HFFc6 (cell line): ENCODE measurements around the gene DGKK. TPM values are rescaled to one million over a fixed set of nuclear protein-coding genes. Genes with fewer than 3 reads are reported as not detected.
"Not testable (repeated sequence)": the region's sequence is repeated elsewhere in the genome, so short reads cannot be mapped to it uniquely, and the experiment has no call there.

ENCODE experiments used
- DNase-seq: peaks from one replicate; pipeline ENCODE4 v3.0.0-alpha.2; 2018
- H3K27ac Mint-ChIP-seq: 2 replicates; pipeline ENCODE4 v1.8.0; 2020; ENCODE audit warnings: mild to moderate bottlenecking, mixed read lengths
- H3K27me3 Mint-ChIP-seq: 2 replicates; pipeline ENCODE4 v1.8.0; 2021; ENCODE audit warnings: mild to moderate bottlenecking, moderate library complexity, mixed read lengths; ENCODE audit not compliant: insufficient read depth
- H3K36me3 Mint-ChIP-seq: 2 replicates; pipeline ENCODE4 v1.8.0; 2021; ENCODE audit warnings: low read depth, mixed read lengths
- H3K4me1 Mint-ChIP-seq: 2 replicates; pipeline ENCODE4 v1.8.0; 2020; ENCODE audit warnings: low read depth, mixed read lengths
- H3K4me3 Mint-ChIP-seq: 2 replicates; pipeline ENCODE4 v1.8.0; 2020; ENCODE audit warnings: mild to moderate bottlenecking, moderate library complexity, mixed read lengths
- H3K9me3 Mint-ChIP-seq: 2 replicates; pipeline ENCODE4 v1.8.0; 2020; ENCODE audit warnings: mild to moderate bottlenecking, mixed read lengths
- CTCF ChIP-seq: fragments of 200-600 bp; sonication (generic); IDR thresholded peaks from 2 replicates; pipeline ENCODE4 v1.5.0; 2021; ENCODE audit warnings: antibody characterized with exemption, mild to moderate bottlenecking
- total RNA-seq, 6 experiments: library from RNA; stranded (reverse); fragmentation: NEBNext Ultra II Directional; extraction: Animal tissue kit (Norgen Biotek cat#: 25700); gene quantifications; 2 replicates in 1 of 6; 3 replicates in 5 of 6; pipeline ENCODE4 v1.2.3, GENCODE V29; 2021

DGKK gene
- total RNA-seq, 6 experiments from 2014 or later = not detected

- Mint-ChIP-seq H3K27me3 (no peaks in the 10 kb centered on the region), H3K4me1 (no peaks in the 10 kb centered on the region), H3K4me3 (no peak overlapping the region), H3K36me3 (no peaks in the 10 kb centered on the region), H3K27ac (no peak overlapping the region), H3K9me3 (peaks cover 1% of the 10 kb centered on the region; the same call in 1 of the 2 replicates)
- no peak for TF ChIP-seq CTCF
- DNase-seq = no peak
These were observed 126.7 kb downstream of the DGKK start for GRCh38 chrX:50343917-50344316.

GRCh38 chrX:50333308-50333707 is 137.3 kb downstream of the DGKK start:
- Mint-ChIP-seq H3K36me3 (no peaks in the 10 kb centered on the region), H3K27ac (no peak overlapping the region), H3K4me1 (no peaks in the 10 kb centered on the region), H3K9me3 (peaks cover 9% of the 10 kb centered on the region), H3K4me3 (no peak overlapping the region), H3K27me3 (no peaks in the 10 kb centered on the region)
- no peak for TF ChIP-seq CTCF
- DNase-seq = no peak

- not testable (repeated sequence) for H3K4me1 Mint-ChIP-seq, H3K27ac Mint-ChIP-seq, H3K4me3 Mint-ChIP-seq, H3K9me3 Mint-ChIP-seq, DNase-seq, H3K36me3 Mint-ChIP-seq, H3K27me3 Mint-ChIP-seq
These were observed 138.0 kb downstream of the DGKK start for GRCh38 chrX:50332668-50333067.

GRCh38 chrX:50327235-50327634 is 143.4 kb downstream of the DGKK start:
- H3K4me3 Mint-ChIP-seq = no peak overlapping the region
- no peaks in the 10 kb centered on the region for H3K36me3 Mint-ChIP-seq
- TF ChIP-seq CTCF = no peak
- H3K27me3 Mint-ChIP-seq = no peaks in the 10 kb centered on the region
- no peak overlapping the region for H3K27ac Mint-ChIP-seq
- H3K4me1 Mint-ChIP-seq = no peaks in the 10 kb centered on the region
- H3K9me3 Mint-ChIP-seq = peaks cover 5% of the 10 kb centered on the region; the same call in 1 of the 2 replicates
- DNase-seq = no peak
